GM18867 (cell line): Measurements from ENCODE around the gene MAB21L4.

Source experiments
- ATAC-seq: cut with Tn5 transposase; IDR thresholded peaks from one replicate; pipeline ENCODE4 v1.9.1; 2021; ENCODE audit warnings: mild to moderate bottlenecking, moderate library complexity; ENCODE audit not compliant: unreplicated experiment

MAB21L4 gene

DNA sequence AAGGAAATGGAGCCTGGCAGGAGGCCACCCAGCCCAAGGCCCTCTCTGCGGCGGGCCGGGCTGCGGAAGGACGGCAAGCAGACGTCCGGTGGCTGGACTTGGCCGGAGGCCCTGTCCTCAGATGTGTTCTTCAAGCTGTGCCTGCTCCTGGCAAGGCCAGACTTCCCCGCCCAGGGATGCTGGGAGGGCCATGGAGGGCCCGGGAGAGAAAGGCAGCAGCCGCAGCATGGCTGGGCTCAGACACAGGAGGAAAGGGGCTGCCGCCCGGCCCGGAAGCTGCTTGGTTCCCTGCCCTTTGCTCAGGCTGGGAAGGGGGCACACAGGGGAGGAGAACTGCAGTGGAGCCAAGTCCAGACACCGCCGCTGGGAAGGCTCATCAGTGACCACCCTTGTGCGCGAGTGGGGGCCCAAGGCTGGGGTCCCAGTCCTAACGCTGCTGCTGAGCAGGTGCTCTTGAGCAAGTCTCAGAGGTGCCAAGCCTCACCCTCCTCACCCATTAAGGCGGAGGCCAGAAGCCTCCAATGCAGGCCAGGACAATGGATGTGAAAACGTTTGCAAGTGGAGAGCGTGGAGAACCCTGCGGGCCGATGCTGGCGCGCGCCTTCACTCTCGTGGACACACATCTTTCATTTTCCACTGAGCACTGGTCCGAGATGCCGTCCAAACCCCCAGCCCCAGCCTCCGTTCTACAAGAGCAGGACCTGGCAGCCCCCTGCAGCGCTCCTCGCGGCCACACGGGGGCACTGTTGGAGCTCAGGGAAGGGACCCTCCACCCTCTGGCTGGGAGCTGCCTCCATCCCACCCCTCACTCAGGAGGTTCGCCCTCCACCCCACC is 18.1 kb upstream of the MAB21L4 start:
- no peak for ATAC-seq

DNA sequence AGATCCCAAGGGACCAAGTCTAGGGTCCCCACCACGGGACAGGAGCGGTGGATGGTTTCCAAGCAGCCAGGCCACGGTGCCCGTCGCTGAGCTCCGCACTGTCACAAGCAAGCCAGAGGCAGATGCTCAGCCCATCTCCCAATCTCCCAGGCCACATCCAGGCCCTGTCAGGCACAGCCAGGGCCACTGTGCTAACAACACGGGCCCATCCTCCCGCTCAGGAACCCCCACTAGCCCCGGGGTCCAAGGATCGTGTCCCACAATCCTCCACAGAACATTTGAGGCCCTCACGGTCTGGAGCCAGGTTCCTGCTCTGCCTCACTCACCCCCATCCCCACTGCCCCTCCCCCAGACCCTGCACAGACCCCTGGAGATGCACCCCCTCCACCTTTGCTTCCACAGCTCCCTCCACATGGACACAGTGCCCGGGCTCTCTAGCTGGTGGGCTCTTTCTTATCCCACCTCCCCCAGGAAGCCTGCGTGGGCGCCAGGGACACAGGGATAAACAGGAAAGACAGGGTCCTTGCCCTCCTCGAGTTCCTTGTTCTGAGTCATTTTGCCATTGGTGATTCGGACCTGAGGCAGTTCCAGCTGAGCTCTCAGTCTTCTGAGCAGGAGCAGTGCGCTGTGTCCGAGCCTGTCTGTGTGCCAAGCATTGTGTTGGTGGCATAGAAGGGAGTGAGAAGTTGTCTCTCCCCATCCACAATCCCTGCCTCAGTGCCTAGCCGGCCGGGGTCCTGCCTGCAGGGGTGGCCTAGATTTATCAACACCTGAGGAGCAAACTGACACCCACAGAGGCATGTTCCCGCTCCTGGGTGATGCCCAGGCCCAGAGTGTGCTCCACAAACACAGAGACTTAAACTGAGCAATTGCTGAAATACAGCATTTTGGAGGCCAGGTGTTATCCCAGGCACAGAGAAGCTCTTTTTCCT is 17.2 kb upstream of the MAB21L4 start:
- no peak for ATAC-seq

DNA sequence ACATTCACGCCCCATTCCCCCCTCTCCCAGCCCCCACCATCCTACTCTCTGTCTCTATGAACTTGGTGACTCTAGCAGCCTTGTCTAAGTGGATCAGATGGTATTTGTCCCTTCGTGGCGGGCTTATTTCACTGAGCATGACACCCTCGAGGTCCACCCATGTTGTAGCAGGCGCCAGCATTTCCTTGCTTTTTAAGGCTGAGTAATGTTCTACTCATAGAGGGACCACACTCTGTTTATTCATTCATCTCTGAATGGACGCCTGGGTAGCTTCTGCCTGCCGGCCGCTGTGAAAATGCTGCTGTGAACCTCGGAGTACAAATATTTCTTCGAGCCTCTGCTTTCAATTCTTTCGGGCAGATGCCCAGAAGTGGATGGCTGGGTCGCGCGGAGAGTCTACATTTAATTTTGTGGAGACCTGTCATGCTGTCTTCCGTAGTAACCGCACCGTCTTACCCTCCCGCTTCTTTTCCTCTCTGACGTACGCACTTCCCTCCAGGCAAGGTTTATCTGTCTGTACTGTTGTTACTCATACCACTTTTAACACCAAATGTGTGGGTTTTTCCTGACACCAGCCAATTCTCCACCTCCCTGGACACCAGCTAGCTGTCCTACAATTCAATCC is 15.8 kb upstream of the MAB21L4 start:
- no peak for ATAC-seq

DNA sequence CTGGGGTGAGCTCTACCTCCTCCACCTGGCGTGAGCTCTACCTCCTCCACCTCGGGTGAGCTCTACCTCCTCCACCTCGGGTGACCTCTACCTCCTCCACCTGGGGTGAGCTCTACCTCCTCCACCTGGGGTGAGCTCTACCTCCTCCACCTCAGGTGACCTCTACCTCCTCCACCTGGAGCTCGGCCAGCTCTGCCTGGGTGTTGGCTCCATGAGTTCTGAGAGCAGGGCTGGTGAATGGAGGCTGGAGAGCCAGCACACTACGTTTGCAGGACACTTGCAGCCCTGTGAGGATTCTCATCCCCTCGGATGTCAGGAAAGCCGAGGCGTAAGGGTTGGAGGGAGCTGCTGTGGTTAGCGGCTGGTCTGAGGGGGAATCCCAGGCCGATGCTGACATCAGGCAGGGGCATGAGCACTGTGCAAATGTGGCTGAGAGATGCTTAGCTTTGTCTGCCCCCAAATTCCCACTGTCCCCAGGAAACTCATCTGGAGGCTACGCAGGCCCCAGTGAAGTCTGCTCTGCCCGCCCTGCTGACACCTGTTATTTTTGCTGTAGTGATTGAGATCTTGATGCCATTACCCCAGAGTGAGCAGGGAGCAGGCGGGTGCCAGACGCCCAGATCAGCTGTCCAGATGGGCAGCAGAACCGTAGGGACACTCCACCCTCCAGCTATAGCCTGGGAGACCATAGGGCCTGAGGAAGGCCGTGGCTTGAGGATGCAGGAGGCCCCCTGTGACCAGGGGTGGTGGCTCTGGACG is 13.4 kb upstream of the MAB21L4 start:
- no peak for ATAC-seq

DNA sequence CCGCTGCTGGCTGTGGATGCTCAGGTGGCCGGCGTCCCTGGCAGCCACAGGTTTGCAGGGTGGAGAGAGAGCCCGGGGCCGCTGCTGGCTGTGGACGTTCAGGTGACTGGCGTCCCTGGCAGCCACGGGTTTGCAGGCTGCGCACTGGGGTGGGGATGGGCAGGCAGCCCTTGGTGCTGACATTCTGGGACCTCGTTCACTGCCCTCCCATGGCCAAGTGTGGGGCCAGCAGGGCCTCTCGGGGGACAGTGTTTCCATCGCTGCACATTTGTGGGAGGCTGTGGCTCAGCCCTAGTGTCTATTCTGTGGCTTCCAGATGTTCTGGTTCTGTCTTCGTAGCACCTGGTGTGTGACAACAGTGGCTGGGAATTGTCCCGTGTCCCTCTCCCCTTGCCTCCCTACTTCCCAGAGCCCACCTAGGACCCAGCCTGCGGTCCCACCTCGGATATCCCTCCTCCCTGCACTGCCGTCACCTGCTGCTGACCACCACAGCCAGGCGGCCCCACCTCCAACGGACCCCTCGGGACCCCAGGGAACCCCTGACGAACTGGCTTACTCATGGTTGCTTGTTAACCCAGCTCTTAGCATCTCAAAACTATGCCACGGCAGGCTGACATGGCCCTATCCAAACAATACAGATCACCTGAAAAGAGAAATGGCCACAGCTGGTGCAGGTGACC is 11.1 kb upstream of the MAB21L4 start:
- no peak for ATAC-seq

DNA sequence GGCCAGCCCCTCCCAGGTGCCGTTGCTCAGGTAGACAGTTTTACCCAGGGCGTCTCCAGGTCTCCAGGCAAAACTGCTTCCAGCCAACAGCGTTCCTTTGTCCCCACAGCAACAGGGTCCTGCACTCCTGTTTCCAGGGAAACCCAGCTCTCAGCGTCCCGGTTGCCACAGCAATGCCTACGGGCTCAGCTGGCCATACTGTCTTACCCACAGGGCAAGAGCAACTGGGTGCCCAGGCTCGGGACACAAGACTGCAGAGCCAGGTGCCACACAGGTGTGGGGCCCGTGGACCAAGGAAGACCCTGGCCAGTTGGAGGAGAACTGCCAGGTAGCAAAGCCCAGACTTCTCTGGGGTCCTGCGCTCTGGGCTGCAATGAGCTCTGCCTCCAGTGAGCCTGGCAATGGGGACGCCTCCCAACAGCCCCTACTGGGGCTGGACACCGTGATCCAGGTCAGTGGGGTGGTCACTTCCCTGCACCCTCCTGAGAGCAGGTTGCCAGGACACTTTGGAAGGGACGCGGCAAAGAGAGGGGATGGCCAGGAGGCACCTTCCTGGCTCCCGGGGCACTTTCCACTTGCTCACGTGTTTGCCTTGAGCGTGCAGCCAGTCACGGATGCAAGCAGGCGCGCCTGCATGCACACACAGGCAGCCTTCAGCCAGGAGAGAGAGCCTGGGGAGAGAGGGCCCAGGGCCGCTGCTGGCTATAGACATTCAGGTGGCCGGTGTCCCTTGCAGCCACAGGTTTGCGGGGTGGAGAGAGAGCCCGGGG is 10.4 kb upstream of the MAB21L4 start, which contains the start of gene CROCC2:
Gene CROCC2, plus strand, starts transcription at position 196 of the 770 bp plus-strand sequence. Its CDS starts 178 bp downstream, at position 374.
- no peak for ATAC-seq

DNA sequence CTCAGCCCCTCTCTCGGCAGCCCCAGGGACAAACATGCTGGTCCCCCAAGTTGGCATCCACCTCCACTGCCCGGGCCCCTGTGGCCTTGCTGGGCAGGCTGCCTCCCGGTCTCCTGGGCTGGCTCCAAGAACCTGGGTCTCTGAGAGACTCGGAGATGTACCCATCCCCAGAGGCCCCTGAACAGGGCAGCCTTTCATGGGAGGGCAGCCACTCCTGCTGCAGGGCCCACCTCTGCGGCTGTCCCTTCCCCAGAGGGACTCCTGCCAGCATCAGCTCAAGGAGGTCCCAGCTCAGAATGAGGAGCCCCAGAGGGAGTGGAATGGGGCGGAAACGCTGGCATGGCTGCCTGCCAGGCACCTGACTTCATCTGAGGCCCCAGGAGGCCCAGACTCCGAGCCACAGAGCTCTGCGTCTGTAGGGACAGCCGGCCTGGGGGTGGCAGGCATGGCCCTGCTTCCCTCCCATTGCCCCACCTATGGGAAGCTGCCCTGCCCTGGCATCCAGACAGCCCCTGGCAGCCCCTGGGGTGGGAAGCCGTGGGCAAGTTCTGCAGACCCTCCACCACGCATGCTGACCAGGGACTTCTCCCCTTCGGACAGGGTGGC is 9.3 kb upstream of the MAB21L4 start:
- ATAC-seq = no peak

DNA sequence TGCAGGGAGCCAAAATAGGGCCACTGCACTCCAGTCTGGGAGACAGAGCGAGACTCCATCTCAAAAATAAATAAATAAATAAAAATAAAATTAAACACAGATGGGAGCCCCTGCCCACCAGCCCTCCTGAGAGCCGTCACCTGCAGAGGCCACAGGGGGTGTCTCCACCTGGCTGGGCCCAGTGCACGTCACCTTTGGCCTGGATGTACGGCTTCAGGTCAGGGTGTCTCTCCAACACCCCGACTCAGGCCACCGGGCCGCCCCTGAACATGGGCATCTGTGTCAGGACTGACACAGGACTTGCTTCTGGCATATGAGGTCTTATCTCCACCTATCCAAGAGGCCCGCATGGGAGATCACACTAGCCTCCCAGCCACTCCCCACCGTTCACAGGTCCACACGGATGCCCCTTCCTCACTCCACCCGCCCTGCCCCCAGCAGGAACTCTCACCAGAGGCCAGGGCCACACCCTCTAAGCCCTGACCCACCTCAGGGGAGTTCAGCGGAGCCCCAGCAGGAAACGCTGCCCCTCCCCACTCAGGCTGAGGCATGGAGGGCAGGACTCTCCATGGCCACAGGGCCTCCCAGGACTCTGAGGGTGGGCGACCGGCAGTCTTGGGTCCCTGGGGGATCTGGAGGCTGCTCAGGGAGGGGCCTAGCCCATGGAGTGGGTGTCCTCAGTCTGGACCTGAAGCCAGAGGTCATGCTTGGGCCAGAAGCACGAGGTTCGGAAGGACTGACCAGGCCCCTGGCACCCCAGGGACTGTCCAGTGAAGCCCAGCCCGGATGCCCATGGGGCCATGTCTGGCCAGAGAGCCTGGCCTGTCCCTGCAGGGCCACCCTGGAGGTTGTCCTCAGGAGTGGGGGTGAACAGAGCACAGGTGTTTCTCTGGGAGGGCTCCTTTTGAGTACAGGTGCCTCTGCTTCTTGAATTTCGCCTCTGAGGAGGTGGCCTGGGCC is 8.5 kb upstream of the MAB21L4 start:
- ATAC-seq = no peak

DNA sequence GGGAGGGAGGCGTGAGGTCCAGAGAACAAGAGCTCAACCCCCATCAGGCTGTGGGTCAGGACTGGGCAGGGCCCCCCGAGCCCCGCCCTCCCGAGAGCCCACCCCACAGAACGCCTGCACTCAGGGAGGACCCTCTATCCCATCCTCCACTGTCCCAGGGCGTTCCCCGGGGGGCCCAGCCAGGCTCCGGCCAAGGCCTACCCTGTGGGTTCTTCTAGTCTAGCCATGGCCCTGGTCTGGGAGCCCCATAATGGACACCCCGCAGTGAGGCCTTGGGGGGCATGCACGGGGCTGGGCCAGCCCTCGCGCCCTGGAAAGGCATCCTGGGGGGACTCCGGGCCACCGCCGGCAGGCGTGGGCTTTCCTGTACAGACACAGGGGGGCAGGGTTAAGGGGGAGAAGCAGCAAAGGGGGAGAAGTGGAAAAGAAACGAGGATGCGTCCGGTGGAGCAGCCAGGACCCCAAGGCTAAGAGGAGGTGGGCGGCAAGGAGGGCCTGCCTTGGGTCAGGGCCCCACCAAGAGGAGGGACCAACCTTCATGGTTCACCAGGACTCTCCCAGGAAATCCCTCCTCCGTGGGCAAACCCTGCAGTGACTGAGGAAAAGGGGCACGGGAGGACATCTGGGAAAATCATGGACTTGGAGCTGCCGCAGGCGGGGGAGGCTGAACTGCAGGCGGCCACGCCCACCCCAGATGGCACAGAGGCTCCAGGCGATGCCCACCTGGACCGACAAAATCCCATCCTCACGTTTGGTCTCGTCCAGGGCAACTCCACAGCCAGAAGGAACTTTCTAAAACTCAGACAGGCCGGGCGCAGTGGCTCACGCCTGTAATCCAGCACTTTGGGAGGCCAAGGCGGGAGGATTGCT is 7.5 kb upstream of the MAB21L4 start:
- no peak for ATAC-seq

DNA sequence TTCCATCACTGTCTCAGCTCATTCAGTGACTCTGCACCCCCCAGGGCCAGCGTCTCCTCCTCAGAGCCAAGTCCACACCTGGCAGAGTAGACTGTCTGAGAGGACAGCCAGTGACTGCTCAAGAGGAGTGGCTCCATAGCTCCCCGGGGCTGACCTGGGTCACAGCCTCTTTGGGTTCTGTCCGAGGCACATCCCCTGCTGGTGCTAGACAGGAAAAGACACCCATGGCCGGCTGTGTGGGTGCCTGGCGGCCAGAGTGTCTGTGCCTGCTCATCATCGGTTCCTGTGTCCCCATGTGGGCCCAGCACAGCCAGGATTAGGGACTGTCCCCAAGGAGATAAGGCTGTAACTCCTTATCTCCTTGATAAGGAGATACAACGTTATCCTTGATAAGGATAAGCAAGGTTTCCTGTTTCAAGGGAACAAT is 6.7 kb upstream of the MAB21L4 start:
- ATAC-seq = no peak

DNA sequence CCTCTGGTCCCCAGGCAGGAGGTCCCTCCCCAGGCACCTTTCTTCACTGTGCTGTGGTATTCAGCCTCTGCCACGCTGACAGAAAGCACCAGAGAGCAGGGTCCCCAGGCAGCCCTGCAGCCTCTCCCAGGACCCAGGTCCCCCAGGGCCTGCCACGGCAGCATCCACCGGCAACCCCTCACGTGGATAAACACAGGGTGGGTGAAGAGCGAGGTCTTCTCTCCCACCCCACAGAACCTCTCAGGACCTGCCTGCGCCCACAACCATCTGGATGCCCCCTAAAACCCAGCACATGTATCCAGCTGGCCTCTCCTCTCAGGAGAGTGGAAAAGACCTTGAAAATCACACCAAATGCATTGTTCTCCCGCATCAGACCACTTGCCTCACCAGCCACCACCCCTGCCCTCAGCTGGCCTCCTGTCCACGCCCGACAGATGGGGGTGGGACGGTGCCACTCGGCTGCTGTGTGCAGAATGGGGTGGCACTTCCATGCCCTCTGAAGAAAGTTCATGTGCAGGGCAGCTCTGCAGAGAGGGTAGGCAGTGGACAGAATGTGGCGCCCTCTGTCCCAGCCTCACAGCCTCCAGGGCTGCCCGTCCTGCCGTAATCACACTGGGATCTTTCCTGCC is 6.1 kb upstream of the MAB21L4 start:
- no peak for ATAC-seq

DNA sequence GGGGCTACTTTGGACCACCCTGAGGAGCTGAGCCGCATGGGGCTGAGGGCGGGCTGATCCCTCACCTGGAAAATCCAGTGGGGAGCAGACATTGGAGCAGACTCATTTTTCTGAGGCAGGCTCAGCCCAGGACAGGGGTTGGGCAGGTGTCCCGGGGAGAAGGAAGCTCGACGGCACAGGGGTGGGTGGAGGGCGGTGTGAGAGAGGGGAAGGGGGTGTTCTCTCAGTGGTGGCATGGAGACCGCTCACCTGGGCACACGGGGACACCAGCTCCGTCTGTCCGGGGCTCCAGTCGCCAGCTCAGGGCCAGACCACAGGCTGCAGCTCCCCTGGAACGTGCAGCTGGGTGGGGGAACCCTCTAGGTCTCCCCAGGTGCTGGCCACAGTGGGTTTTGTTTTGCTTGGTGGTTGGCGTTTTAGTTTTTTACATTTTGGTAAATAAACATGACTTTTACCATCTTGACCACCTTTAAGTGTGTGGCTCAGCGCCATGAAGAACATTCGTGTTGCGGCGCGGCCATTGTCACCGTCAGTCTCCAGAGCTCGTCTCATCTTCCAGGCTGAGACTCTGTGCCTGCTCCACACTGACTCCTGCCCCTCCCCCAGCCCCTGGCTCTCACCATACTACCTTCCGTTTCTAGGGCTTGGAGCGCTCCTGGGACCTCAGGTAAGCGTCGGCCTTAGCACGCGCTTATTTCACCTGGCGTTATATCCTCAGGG is 4.3 kb upstream of the MAB21L4 start:
- ATAC-seq = no peak

DNA sequence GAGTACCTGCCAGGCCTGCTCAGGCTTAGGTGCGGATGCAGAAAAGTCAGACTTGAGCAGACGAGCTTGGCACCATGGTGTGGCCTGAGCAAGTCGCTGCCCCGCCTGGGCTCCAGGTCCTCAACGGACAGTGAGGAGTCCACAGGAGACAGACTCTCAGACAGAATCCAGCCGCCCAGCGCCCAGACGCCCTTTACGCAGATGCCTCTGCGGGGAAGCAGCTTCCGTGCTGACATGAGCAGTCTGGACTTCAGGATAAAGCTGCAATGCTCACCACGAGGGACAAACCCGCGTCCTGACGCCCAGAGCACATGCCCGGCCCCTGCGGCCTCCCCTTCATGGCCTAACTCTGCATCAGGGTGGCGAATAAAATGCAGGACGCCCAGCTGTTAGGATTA is 3.5 kb upstream of the MAB21L4 start:
- ATAC-seq = no peak

DNA sequence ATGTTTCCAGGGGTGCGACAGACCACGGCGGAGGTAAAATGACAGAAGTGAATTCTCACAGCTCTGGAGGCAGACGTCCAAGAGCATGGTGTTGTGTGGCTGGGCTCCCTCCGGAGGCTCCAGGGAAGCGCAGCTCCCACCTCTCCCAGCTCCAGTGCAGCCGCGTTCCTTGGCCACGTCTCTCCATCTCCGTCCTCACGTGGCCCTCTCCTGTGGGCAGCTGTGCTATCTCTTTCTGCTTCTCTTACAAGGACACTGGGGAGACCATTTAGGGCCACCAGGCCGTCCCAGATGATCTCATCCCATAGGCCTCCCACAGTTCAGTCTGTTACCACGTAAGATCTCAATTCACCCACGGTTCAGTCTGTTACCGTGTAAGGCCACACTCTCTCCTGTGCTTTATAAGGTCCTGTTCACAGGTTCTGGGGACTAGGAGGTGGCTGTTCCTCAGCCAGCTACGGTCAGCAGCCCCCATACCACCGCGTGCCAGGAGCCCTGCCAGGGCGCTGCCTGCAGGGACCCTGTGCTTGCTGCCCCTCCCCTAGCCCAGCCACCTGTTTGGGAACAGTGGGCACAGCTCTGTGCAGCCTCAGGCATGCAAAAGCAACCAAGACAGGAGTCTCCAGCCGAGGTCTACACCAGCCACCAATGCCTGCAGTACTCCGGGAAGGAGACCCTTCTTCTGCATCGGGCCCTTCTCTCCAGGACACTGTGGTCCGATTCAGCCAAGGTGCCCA is 2.9 kb upstream of the MAB21L4 start:
- ATAC-seq = no peak
